ES-I3 (cell line): ENCODE measurements around the gene LONP2.

Source experiments
- H3K36me3 ChIP-seq: 2 replicates; pipeline ENCODE4 v1.6.1; 2013; ENCODE audit warnings: mild to moderate bottlenecking, low read length, control low read depth, moderate library complexity; ENCODE audit not compliant: insufficient read depth
- H3K4me1 ChIP-seq: 2 replicates; pipeline ENCODE4 v1.6.1; 2013; ENCODE audit warnings: mild to moderate bottlenecking, control low read depth, low read length; ENCODE audit not compliant: insufficient read depth
- H3K9ac ChIP-seq: 2 replicates; pipeline ENCODE4 v1.6.1; 2013; ENCODE audit warnings: low read depth, mild to moderate bottlenecking, low read length, moderate library complexity
- H3K9me3 ChIP-seq: 2 replicates; pipeline ENCODE4 v1.6.1; 2013; ENCODE audit warnings: mild to moderate bottlenecking, low read length, moderate library complexity; ENCODE audit not compliant: control insufficient read depth, insufficient read depth

The LONP2 gene

GRCh38 chr16:48244080-48244862 lies at the start of gene LONP2:
Gene LONP2 (plus strand): TSS chr16:48244300. CDS start chr16:48244389, 89 bp downstream.
- H3K36me3 ChIP-seq = no peaks in the 10 kb centered on the region
- H3K9me3 ChIP-seq = no peaks in the 10 kb centered on the region
- peaks cover 13% of the 10 kb centered on the region for H3K4me1 ChIP-seq
- peak within 1 kb of the TSS; percentile 92 for H3K9ac ChIP-seq

GRCh38 chr16:48194828-48195556 lies 49.1 kb upstream of the LONP2 start:
- H3K36me3 ChIP-seq = no peaks in the 10 kb centered on the region
- no peaks in the 10 kb centered on the region for H3K4me1 ChIP-seq
- H3K9ac ChIP-seq = no peak overlapping the region
- H3K9me3 ChIP-seq = no peaks in the 10 kb centered on the region

GRCh38 chr16:48197294-48197693 lies 46.8 kb upstream of the LONP2 start:
- Histone ChIP-seq H3K36me3 (no peaks in the 10 kb centered on the region), H3K9ac (no peak overlapping the region), H3K4me1 (no peaks in the 10 kb centered on the region), H3K9me3 (no peaks in the 10 kb centered on the region)

GRCh38 chr16:48201515-48202201 lies 42.4 kb upstream of the LONP2 start:
- H3K4me1 ChIP-seq = peaks cover 5% of the 10 kb centered on the region
- no peaks in the 10 kb centered on the region for H3K36me3 ChIP-seq
- H3K9me3 ChIP-seq = no peaks in the 10 kb centered on the region
- H3K9ac ChIP-seq = no peak overlapping the region

DNA sequence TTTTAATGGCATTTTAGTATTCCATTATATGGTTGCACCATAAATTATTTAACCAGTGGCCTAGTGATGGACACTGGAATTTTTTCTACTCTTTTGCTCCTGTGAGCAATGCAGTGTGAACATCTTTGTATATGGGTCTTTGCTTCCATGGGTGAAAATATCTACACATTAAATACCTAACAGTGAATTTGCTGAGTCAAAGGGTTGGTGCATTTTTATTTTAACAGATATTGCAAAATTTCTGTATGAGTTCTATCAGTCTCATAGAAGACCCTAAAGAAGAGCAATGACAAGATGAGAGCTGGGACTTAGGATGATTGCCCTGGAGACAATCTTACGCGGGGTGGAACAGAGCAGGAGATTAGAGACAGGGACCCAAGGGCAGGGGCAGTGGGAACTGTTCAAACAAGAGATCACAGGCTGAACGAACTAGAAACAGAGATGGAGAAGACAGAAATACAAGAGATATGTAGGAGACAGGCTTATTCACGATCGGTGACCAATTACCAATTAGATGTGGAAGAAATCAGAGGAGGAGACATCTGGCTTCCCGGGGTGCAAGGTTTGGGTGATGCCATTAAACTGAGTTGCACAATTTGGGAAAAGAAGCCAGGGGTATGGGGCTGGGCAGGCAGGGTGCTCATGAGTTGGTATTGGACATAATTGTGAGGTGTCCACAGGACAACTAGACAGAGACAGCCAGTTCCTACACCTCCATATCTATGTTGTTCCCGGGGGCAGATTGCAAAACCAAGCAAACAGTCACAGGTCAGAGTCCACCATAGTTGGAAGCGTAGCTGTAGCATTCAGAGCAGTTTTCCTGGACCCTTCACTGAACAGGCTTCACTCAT lies 39.9 kb upstream of the LONP2 start:
- Histone ChIP-seq H3K9ac (no peak overlapping the region), H3K36me3 (no peaks in the 10 kb centered on the region), H3K4me1 (peaks cover 9% of the 10 kb centered on the region)

DNA sequence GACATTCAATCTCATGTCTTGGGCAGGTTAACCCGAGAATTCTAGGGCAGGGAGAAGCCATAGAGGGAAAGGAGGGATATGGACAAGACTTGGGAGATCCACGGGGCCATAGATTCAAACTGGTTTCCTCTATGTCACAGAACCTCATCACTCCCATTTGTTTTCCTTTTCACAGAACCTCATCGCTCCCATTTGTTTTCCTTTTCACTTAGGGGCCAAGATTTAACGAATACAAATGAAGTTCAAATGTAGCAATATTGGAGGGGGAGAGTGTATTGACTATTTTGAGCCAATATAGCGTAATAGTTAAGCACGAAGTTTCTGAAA lies 39.3 kb upstream of the LONP2 start:
- Histone ChIP-seq H3K9ac (no peak overlapping the region), H3K4me1 (peaks cover 9% of the 10 kb centered on the region), H3K9me3 (no peaks in the 10 kb centered on the region), H3K36me3 (no peaks in the 10 kb centered on the region)

More for the DNA sequence above, 39.9 kb upstream of the LONP2 start:
- H3K9me3 ChIP-seq = no peaks in the 10 kb centered on the region

GRCh38 chr16:48206594-48207242 lies 37.4 kb upstream of the LONP2 start:
- no peaks in the 10 kb centered on the region for H3K36me3 ChIP-seq
- no peak overlapping the region for H3K9ac ChIP-seq
- H3K4me1 ChIP-seq = peaks cover 9% of the 10 kb centered on the region
- H3K9me3 ChIP-seq = no peaks in the 10 kb centered on the region

DNA sequence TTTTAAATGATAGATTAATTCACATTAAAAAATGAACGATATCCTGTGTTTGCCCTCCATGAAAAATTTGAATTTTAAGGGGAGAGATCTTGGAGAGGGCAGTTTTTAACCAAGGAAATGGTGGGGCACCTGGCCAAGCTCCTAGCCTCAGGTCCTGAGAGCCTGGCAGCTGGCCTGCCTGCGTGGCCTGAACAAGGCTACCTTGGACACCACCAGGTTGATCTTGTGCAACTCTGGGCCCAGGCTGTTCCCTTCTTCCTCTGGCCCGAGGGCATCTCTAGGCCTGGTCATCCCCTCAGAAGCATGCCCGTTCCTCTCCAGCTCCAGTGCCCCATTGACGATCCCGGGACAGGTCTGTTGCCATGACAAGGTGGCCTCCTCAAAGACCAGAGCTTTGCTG lies 33.4 kb upstream of the LONP2 start:
- no peaks in the 10 kb centered on the region for H3K9me3 ChIP-seq
- no peaks in the 10 kb centered on the region for H3K36me3 ChIP-seq
- H3K4me1 ChIP-seq = peaks cover 6% of the 10 kb centered on the region; the same call in 1 of the 2 replicates
- no peak overlapping the region for H3K9ac ChIP-seq

DNA sequence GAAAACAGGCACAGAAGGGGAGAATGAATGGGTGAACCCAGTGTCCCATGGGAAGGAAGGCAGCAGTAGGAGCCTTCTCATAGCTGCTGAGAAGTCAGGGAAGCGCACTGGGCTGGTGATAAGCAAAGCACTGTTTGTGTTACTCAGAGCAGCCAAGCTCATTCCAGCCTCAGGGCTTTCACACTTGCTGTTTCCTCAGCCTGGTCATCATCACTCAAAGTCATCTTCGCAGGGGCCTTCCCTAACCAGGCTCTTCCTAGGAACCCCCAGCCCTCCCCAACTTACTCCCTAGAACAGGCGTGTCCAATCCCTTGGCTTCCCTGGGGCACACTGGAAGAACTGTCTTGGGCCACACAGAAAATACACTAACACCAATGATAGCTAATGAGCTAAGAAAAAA lies 32.1 kb upstream of the LONP2 start:
- peaks cover under 1% of the 10 kb centered on the region; the same call in 1 of the 2 replicates for H3K4me1 ChIP-seq
- no peak overlapping the region for H3K9ac ChIP-seq
- H3K9me3 ChIP-seq = no peaks in the 10 kb centered on the region
- H3K36me3 ChIP-seq = no peaks in the 10 kb centered on the region

- no peaks in the 10 kb centered on the region; the same call in 1 of the 2 replicates for H3K9me3 ChIP-seq
- H3K9ac ChIP-seq = no peak overlapping the region
- no peaks in the 10 kb centered on the region for H3K4me1 ChIP-seq
- no peaks in the 10 kb centered on the region for H3K36me3 ChIP-seq
Measured at GRCh38 chr16:48215738-48216137, 28.4 kb upstream of the LONP2 start.

- Histone ChIP-seq H3K9me3 (no peaks in the 10 kb centered on the region; the same call in 1 of the 2 replicates), H3K9ac (no peak overlapping the region), H3K36me3 (no peaks in the 10 kb centered on the region), H3K4me1 (no peaks in the 10 kb centered on the region)
Measured at GRCh38 chr16:48217708-48218107, 26.4 kb upstream of the LONP2 start.

DNA sequence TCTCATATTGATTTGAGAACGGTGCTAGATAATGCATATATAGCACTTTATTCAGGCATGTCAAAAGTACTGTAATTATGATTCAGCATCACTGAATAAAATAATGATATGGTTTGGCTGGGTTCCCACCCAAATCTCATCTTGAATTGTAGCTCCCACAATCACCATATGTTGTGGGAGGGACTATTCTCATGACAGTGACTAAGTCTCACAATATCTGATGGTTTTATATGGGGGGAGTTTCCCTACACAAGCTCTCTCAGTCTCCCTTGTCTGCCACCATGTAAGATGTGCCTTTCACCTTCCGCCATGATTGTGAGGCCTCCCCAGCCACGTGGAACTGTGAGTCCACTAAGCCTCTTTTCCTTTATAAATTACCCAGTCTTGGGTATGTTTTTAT lies 25.6 kb upstream of the LONP2 start:
- Histone ChIP-seq H3K9me3 (no peaks in the 10 kb centered on the region; the same call in 1 of the 2 replicates), H3K4me1 (no peaks in the 10 kb centered on the region), H3K36me3 (no peaks in the 10 kb centered on the region), H3K9ac (no peak overlapping the region)

GRCh38 chr16:48220891-48221290 lies 23.2 kb upstream of the LONP2 start:
- no peaks in the 10 kb centered on the region; the same call in 1 of the 2 replicates for H3K9me3 ChIP-seq
- H3K4me1 ChIP-seq = no peaks in the 10 kb centered on the region
- H3K36me3 ChIP-seq = no peaks in the 10 kb centered on the region
- no peak overlapping the region for H3K9ac ChIP-seq
